Ovary (tissue), 9 donors: ENCODE data around the gene SLC12A8. TPM values are rescaled to one million over a fixed set of nuclear protein-coding genes. Genes with fewer than 3 reads are reported as not detected.
A peak's percentile ranks its signal among the peaks of the same experiment; 100 is the strongest.

Experiments
- DNase-seq, 5 donors: peaks; one replicate each; pipeline ENCODE4 v3.0.0-alpha.2; 2019 to 2020
- H3K27ac ChIP-seq, 2 donors: fragments of 200-600 bp; one replicate each; pipeline versions ENCODE4 v1.5.1 to v1.8.0; 2019 to 2022
- H3K27me3 ChIP-seq: fragments of 200-600 bp; one replicate; pipeline ENCODE4 v1.8.0; 2022
- H3K36me3 ChIP-seq: fragments of 200-600 bp; sonication (generic); one replicate; pipeline ENCODE4 v1.5.1; 2019
- H3K4me1 ChIP-seq: one replicate; pipeline ENCODE4 v1.8.1; 2013; ENCODE audit warnings: mild to moderate bottlenecking, moderate library complexity; ENCODE audit not compliant: insufficient read depth
- H3K4me3 ChIP-seq: fragments of 200-600 bp; sonication (generic); one replicate; pipeline ENCODE4 v1.5.1; 2017
- H3K9me3 ChIP-seq, 2 donors: fragments of 200-600 bp in 1 of 2; sonication (generic) in 1 of 2; one replicate each; pipeline versions ENCODE4 v1.5.1 to v1.8.1; 2013 to 2019; ENCODE audit warnings: mild to moderate bottlenecking in 1 of 2, moderate library complexity in 1 of 2
- EP300 ChIP-seq: sonication (generic); formaldehyde crosslinking; IDR thresholded peaks from one replicate; pipeline ENCODE4 v1.6.1; 2017; ENCODE audit warnings: antibody characterized with exemption
- POLR2A ChIP-seq: fragments of 450-650 bp; IDR thresholded peaks from one replicate; pipeline ENCODE4 v1.6.1; 2017; ENCODE audit warnings: antibody characterized with exemption, mild to moderate bottlenecking, moderate library complexity
- WGBS, 3 donors: extraction: QIAGEN DNeasy Blood & Tissue Kit in 1 of 3; methylation state at CpG; one replicate each; pipeline versions ENCODE4 v1.1.5 to v1.1.7; 2013 to 2017; 5-methylcytosine and 5-hydroxymethylcytosine counted together
- intact Hi-C, 4 donors: fragments of 100-400 bp; cut with DNase I; formaldehyde crosslinking; loops; one replicate each; pipeline versions ENCODE4 v1.11.0 to v1.15.1; 2022 to 2023
- polyA plus RNA-seq, 2 donors: library from polyadenylated mRNA; stranded (reverse); fragments of 200-250 nt in 1 of 2; fragments of 350-450 nt in 1 of 2; fragmentation: Illumina TruSeq in 1 of 2; extraction: RNeasy Lipid Tissue Mini Kit (QIAGEN cat#74804) in 1 of 2; gene quantifications; one replicate each; pipeline ENCODE4 v1.2.3, GENCODE V29; 2013 to 2014
- total RNA-seq, 7 donors: library from RNA; depleted of rRNA in 2 of 7; stranded (reverse); fragments of >200 nt in 2 of 7; fragmentation: NEBNext Ultra II Directional in 3 of 7; extraction: Animal tissue kit (Norgen Biotek cat#: 25700) in 3 of 7; gene quantifications; one replicate each; pipeline versions ENCODE4 v1.1.0 to v1.2.4, GENCODE V29; 2016 to 2023
- TF ChIP-seq, protein P1 (sequence below), 3 donors: fragments of 450-650 bp in 2 of 3; fragments of 200-600 bp in 1 of 3; IDR thresholded peaks; one replicate each; pipeline versions ENCODE4 v1.5.1 to v1.8.0; 2016 to 2022; ENCODE audit warnings: antibody characterized with exemption in 3 of 3, mild to moderate bottlenecking in 1 of 3
- donor health status: DM: no; HTN: no; CAD: no; lungs with moderate emphysema.
- donor health status: DM: no; HTN: no; CAD: no.
- donor health status: Bipolar disorder and iron deficiency.
- donor health status: DM: yes; HTN: yes; CAD: no.
- donor health status: DM: no; HTN: no; CAD: no.
- donor health status: DM: yes; HTN: yes; CAD: no.

Gene SLC12A8
- total and polyA plus RNA-seq, 9 donors: 0.28 to 11.5 (median 1.5) TPM

DNA sequence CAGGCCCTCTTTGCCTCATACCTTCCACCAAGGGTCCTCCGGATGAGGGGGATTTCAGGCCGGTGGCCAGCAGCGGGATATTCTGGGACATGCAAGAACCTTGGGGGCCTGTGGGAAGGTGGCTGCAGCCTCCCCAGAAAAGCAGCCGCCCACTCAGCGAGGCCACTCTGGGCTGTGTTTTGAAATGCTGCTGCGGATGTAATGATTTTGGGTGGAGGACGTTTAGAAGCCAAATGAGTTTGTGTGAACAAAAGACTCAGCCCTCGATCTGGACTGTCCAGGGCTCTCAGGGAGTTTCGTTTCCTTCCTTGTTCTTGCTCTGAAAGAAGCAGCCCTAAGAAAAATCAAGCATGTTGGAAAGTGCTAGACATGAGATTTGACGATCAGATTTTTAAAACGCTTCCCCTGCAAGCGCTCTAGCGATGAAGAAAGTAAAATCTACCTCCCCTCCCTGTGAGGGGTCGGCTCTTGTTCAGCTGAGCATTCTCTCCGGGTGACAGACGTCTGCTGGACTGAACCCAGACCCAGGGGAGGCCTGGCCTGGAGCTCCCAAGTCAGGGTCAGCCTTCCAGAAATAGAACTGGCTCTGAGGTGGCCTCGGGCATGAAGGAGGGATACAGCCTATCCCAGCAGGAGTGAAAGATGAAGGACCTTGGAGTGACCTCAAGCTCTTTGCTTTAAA, 169.7 kb downstream of the SLC12A8 start:
- TF ChIP-seq, protein P1, sequence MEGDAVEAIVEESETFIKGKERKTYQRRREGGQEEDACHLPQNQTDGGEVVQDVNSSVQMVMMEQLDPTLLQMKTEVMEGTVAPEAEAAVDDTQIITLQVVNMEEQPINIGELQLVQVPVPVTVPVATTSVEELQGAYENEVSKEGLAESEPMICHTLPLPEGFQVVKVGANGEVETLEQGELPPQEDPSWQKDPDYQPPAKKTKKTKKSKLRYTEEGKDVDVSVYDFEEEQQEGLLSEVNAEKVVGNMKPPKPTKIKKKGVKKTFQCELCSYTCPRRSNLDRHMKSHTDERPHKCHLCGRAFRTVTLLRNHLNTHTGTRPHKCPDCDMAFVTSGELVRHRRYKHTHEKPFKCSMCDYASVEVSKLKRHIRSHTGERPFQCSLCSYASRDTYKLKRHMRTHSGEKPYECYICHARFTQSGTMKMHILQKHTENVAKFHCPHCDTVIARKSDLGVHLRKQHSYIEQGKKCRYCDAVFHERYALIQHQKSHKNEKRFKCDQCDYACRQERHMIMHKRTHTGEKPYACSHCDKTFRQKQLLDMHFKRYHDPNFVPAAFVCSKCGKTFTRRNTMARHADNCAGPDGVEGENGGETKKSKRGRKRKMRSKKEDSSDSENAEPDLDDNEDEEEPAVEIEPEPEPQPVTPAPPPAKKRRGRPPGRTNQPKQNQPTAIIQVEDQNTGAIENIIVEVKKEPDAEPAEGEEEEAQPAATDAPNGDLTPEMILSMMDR (IDR thresholded peaks at IDR 0.05): no peak
- TF ChIP-seq POLR2A (no peak), EP300 (no peak)
- Histone ChIP-seq H3K4me1 (peaks cover 22% of the 10 kb centered on the region), H3K27ac (peak overlapping the region; percentile 63 to 86), H3K4me3 (no peak overlapping the region), H3K27me3 (no peaks in the 10 kb centered on the region), H3K9me3 (no peaks in the 10 kb centered on the region), H3K36me3 (no peaks in the 10 kb centered on the region)
- DNase-seq: peak; percentile 57 to 66 (median 60)
- intact Hi-C loops: no loop called here
- WGBS, 3 donors: 4 to 6% (median 6%) methylated on average over 17 of the region's 17 CpGs

DNA sequence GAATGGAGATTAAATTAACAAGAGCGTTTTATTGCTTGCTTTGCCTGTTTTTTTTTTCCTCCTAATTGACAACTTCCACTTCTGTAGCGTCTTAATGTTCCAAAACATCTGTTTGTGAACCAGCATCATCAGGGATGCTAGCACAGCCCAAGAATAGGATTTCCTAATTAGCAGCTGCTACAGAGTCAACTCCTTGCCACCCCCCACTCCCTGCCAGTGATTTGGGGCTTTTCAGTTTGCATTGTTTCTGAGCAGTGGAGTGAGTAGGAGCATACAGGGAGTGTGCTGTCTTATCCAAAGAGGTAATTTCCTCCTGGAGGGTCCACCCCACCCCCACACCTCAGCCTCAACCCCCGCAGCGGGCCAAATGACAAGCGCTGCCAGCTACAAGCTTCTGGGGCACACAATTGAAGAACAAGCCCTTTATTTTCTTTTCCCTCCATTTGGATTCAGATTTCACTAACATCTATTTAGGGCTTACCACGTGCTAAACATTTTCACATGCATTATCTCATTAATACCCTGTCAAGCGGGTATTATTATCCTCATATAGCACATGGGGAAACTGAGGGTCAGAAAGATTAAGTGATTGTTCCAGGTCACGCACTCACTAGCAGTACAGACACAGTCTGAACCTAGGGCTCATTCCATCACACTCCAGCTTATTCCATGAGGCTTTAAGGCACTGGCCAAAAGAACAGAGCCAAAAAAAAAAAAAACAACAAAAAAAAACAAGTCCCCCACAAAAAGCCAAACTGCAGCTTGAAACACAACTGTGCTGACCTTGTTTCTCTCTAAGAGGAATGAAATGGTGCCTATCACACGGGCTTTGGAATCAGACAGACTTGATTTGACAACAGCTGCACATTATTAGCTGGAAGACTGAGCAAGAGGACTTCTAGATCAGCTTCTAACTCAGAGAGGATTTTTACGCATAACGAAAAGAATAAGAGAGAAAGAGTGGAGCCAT, 173.1 kb downstream of the SLC12A8 start:
- TF ChIP-seq POLR2A (no peak), EP300 (no peak)
- TF ChIP-seq, protein P1 (IDR thresholded peaks at IDR 0.05): no peak
- Histone ChIP-seq H3K9me3 (no peaks in the 10 kb centered on the region), H3K27me3 (no peaks in the 10 kb centered on the region), H3K4me3 (no peak overlapping the region), H3K27ac (peak overlapping the region in 1 of 2 donors; percentile 49), H3K4me1 (peaks cover 17% of the 10 kb centered on the region), H3K36me3 (no peaks in the 10 kb centered on the region)
- intact Hi-C loops: loop anchor here in 1 of 4 donors (10.0 kb wide), 1 partner anchor 1025 kb away; no protein-coding TSS in a partner anchor
- WGBS, 3 donors: 10 to 26% (median 15%) methylated on average over 11 of the region's 11 CpGs
- peak in 2 of 5 donors; percentile 44 to 52 for DNase-seq

DNA sequence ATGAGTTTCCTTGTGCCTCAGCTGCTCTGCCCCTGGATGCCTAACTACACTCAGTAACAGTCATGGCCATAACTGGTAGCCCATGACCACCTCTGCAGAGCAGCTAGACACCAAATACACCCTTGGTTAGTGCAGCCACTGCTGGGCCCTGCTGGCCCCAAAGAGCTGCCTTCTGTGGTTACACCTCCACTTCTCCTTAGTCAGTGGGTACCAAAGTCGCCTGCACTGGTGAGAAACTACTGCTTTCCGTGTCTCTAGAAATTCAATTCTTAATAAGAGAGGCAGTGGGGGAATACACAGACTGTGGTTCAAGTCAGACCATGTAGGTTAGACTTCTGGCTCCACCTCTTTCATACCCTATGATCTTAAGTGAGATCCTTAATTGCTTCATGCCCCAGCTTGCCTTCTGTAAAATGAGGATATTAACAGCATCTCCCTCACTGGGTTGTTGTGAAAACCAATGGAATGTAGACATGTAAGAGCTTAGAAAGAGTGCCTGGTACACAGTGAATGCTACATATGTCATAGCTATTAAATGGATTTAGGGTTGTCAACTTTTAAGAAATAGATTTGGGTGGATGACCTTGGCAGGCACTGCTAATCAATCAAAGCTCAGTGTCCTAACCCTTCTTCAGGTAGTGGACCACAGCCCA, 174.9 kb downstream of the SLC12A8 start:
- 96 to 100% (median 100%) methylated on average over 2 of the region's 2 CpGs for WGBS, 3 donors
- no peak overlapping the region for H3K4me3 ChIP-seq
- DNase-seq: no peak
- no peak overlapping the region for H3K27ac ChIP-seq
- intact Hi-C loops: loop anchor here in 1 of 4 donors (10.0 kb wide), 1 partner anchor 1027 kb away; no protein-coding TSS in a partner anchor
- TF ChIP-seq EP300 (no peak), POLR2A (no peak)
- TF ChIP-seq, protein P1 (IDR thresholded peaks at IDR 0.05): no peak
- no peaks in the 10 kb centered on the region for H3K27me3 ChIP-seq
- no peaks in the 10 kb centered on the region for H3K9me3 ChIP-seq
- peaks cover 6% of the 10 kb centered on the region for H3K4me1 ChIP-seq
- no peaks in the 10 kb centered on the region for H3K36me3 ChIP-seq

DNA sequence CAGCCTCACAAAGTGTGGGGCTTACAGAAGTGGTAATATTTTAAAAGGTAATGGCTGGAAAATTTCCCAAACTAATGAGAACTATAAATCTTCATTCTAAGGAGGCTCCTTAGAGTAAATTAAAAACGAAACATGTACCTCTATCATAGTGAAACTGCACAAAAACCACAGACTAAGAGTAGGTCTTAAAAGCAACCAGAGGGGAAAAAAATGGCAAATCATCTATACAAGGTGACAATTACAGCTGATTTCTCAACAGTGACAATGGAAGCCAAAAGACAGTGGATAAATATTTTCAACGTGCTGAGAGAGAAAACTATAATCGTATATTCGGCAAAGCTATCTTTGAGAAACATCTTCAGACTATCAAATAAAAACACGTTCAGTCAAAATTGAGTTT, 177.3 kb downstream of the SLC12A8 start:
- H3K27ac ChIP-seq: no peak overlapping the region
- H3K4me3 ChIP-seq: no peak overlapping the region
- no peak for DNase-seq
- H3K9me3 ChIP-seq: no peaks in the 10 kb centered on the region
- TF ChIP-seq, protein P1 (IDR thresholded peaks at IDR 0.05): no peak
- TF ChIP-seq EP300 (no peak), POLR2A (no peak)
- intact Hi-C loops: loop anchor here in 1 of 4 donors (10.0 kb wide), 1 partner anchor 1030 kb away; no protein-coding TSS in a partner anchor
- no peaks in the 10 kb centered on the region for H3K27me3 ChIP-seq
- peaks cover 3% of the 10 kb centered on the region for H3K4me1 ChIP-seq
- 93 to 94% (median 93%) methylated on average over 5 of the region's 5 CpGs for WGBS, 3 donors
- no peaks in the 10 kb centered on the region for H3K36me3 ChIP-seq
